ENCODE data around the gene ACIN1. TPM values are rescaled to one million over a fixed set of nuclear protein-coding genes. Genes with fewer than 3 reads are reported as not detected.

The ACIN1 gene
- total and polyA plus RNA-seq, 2 of the 8 experiments (the other 6 are each of a cell fraction or from before 2014, with no cell fraction given), result 132 to 233 TPM

GRCh38 chr14:23033801-23034497 lies 61.0 kb downstream of the ACIN1 start (continued):
- no peak for TF ChIP-seq KDM4A (IDR thresholded peaks at IDR 0.05; ENCODE audit: low read depth, low read length, severe bottlenecking)
- TF ChIP-seq SAP30 (IDR thresholded peaks at IDR 0.05; ENCODE audit: insufficient read depth, insufficient replicate concordance, low read length), result no peak
- TF ChIP-seq TAF1 (IDR thresholded peaks at IDR 0.05; ENCODE audit: low read depth, low read length), result no peak
- no peak for TF ChIP-seq EZH2 (IDR thresholded peaks at IDR 0.05; ENCODE audit: low read depth, low read length, severe bottlenecking)
- no peak for TF ChIP-seq RXRA (IDR thresholded peaks at IDR 0.05; ENCODE audit: insufficient read depth, low read depth, low read length)
- no peak for TF ChIP-seq YY1 (IDR thresholded peaks at IDR 0.05; ENCODE audit: low read depth, low read length)
